Umbilical cord (tissue), 2 donors: ENCODE measurements around the gene ARHGEF7. TPM values are rescaled to one million over a fixed set of nuclear protein-coding genes. Genes with fewer than 3 reads are reported as not detected.
A peak's percentile ranks its signal among the peaks of the same experiment; 100 is the strongest.

Source experiments
- DNase-seq: peaks from one replicate; pipeline ENCODE4 v3.0.0-alpha.2; 2015; ENCODE audit warnings: low spot score
- total RNA-seq: library from RNA; depleted of rRNA; stranded (reverse); fragments of >200 nt; gene quantifications from one replicate; pipeline ENCODE4 v1.2.3, GENCODE V29; 2014; ENCODE audit warnings: low replicate concordance; ENCODE audit not compliant: insufficient read depth

The ARHGEF7 gene
- total RNA-seq, 1 donor from 2014 or later: 99.2 TPM

DNA sequence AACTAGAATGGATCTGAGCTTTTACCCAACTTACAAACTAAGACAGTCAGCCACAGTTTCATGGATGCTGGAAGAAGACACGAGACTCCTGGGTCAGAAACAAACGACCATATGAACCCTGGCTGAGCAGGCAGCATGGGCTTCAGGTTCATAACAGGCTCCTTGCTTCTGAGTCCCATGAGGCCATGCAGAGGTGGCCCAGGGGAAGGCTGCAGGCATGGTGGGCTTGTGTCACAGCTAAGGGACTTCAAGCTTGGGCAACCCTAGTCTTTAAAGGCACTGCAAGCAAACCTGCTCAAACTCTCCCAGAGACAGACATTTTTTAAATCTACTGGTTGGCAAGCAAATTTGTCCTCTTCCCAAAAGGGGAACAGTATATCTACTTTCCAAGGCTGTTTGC is 5.1 kb upstream of the ARHGEF7 start:
- no peak for DNase-seq

DNA sequence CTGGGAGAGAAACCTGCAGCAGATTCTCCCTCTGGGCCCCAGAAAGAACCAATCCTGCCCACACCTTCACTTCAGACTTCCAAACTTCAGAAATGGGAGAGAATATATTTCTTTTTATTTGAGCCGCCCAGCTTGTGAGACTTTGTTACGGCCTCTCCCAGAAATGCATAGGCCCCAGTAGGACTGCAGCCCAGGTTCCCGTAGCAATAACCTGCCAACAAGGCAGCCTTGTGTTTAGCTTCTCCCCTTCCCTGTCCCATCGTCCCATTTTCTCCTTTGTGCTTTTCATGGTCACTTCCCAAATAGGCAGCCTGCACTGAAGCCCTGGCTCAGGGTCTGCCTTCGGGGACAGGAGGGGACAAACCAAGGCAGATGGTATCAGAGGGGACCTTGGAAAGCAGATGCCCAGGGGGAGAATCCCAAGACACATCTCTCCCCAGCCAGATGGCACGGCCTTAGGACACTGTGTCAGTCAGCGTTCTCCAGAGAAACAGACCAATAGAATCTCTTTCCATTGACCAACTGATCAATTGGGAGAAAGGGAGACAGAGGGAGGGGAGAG is 3.7 kb upstream of the ARHGEF7 start:
- no peak for DNase-seq

DNA sequence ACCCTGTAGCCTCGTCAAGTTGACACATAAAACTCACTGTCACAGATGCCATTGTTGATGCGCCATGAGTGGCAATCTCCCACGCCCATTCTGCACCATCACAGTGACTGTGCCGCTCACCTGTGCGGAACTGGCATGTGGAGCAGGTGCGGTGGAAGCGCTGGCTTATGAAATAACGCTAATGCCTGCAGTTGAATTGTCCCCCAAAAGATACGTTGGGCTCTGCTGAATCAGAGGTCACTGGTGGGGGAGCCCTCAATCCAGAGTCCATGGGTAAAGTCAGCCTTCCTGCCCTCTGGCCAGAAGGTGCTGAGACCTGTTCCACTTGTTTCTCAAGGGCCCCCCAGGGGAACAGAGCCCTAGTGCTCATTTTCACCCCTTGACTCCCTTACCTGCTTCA is 2.9 kb upstream of the ARHGEF7 start:
- DNase-seq: no peak

DNA sequence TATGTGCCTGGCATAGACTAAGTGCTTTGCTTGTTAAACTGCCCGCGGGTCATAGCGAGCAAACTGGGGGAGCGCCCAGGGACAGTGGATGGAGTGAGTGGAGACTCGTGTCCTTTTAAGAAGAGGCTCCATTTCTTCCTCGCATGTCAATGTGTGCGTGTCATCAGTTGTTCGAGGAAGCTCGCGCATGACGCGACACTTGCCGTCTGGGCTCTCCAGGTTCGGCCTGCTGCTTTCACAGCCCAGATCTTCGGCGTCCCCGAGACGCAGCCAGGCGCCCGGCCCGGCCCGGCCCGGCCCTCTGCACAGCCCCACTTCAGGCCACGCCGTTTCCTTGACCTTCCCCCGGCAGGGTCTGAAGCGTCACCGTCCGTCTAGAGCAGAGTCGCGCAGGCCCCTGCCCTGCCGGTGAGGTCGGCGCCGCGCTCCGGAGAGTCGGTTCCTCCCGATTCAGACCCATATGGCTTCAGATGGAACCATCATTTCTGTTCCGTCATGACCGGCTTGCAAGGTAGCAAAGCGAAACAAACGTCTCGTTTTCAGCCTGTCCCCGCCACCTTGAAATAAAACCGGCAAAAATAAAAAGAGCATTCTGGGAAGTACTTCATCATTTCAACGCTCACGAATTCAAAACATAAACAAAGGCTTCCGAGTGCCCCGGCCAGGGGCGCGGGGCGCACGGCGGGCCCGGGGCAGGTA is 599 bp upstream of the ARHGEF7 start:
- DNase-seq: peak; percentile 45

DNA sequence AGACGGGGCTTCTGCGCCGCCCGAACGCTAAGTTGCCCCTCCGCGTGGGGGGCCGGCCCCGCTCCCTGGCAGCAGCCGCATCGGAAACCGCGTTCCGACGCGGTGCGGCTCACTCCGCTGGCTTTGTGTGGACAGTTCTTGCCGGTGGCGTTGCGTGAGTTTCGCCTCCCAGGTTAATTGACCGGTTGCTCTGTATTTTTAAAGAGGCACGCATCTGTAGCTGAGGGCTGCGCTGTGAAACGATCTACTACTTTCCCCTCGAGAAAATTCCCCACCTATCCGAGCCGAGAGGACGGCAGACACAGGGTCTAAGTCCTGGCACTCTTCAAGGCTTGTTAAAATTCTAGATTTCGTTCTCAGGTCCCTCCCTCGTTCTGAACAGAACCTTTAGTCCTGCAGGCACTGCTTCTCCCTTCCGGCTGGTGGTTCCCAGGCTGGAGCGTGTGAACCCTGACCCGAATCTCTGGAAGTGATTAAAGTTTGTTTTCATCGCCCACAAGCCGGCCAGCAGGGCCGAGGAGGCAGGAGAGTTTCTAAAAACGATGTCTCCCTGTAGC is 933 bp downstream of the ARHGEF7 start:
- DNase-seq: peak; percentile 53

DNA sequence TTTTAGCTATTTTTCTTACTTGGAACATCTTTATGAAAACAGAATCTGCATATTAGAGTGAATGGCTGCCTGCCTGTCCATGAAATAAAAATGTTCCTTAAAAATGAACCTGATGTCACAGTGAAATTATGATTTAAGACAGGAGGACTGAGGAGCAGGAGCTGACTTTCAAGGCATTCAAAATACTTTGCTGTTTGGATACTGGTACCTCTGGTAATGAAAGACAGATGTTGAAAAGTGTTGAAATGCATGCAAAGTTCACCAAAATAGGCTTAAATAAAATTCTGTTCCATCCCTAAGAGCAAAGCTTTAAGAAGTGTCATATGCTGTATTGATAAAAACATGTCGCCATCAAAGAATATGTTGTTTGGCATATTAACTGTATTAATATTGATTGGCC is 1.7 kb downstream of the ARHGEF7 start:
- DNase-seq: peak; percentile 30

DNA sequence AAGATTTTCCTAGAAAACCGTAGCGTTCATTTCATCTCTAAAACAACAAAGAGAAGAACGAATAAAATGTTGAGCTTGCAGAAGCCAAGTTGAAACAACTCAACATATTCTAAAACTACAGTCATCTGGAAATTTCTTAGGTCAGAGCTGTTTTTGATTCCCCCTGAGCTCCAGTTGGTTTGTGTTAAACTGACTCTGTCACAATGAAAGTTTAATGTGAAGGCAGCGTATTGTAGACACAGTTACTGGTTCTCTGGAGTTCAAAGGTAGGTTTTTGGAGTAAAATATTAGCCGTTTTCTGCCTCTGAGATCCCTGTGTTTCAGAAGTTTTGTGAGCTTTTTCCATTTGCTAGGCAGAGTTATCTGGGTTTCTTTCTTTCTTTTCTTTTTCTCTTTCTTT is 2.2 kb downstream of the ARHGEF7 start:
- DNase-seq: peak; percentile 26

DNA sequence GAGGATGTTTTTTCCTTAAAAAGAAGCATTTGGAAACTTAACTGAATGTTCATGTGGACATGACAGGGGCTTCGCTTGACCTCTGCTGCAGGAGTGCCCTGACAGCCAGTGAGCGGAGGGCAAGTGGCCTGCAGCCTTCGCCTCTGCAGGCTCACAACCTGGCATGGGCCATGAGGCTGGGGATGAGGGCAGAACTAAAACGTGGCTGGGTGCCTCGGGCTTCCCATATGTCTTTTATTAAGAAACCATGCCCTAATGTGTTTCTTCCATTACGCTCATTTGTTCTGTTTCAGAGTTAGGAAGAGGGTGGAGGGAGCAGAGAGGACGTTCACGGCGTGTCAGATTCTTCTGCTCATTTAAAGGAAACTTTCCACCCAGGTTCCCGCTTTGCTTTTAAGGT is 2.9 kb downstream of the ARHGEF7 start:
- no peak for DNase-seq

DNA sequence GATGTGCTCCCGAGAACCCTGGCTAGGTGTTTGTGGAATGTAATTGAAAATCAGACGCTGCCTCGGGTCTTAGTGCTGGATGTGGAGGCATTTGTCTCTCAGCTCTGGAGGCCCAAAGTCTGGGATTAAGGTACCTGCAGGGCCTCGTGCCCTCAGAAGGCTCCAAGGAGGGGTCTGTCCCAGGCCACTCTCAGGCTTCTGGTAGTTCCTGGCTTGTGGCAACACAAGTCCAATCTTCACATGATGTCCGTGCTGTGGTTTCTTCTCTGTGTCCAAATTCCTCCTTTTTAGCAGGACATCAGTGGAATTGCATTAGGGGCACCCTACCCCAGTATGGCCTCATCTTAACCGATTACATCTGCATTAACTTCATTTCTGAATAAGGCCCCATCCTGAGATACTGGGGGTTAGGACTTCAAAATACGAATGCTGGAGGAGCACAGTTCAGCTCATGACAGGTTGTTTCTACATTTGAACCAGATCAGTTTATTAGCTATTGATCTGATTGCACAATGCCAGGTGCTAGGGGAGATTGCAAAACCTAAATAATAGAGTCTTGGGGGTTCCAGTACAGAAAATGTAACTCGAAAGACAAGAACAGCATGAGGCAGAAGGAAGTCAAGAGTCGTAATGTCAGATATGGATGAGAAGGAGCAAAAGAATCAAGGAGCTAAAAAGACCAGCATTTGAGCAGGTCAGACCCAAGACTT is 3.9 kb downstream of the ARHGEF7 start:
- no peak for DNase-seq

DNA sequence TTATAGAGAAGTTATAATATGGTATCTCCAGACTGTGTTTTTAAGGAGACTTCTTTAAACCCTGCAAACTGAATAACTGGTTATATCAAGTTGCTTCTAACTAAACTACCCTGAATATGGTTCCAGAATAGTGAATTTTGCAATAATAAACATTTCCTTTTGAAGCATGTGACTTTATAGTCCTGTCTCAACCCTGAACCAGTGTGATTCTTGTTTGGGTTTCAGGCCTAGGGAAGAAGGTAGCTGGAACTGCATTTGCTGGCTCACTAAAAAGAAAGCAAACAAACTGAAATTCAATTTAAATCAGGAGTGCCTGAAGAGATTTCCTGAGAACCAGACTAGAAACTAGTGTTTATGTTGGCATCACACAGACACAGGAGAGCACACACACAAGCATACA is 4.9 kb downstream of the ARHGEF7 start:
- DNase-seq: no peak

DNA sequence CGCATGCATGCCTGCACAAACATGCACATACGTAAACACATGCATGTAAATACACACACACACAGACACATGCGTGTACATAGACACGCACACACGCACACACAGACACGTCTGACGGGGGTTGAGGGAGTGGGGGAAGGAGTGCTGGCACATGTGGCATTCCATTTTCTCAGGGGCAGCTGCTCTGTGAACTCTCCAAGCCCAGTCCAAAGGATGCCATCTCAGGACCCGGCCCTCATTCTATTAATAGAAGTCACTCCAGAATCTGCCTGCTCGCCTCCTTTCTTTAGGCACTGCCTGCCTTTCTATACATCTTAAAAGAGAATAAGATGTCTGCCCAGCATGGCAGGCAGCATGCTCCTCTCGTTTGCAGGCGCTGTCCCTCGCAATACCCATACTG is 5.3 kb downstream of the ARHGEF7 start:
- DNase-seq: no peak

DNA sequence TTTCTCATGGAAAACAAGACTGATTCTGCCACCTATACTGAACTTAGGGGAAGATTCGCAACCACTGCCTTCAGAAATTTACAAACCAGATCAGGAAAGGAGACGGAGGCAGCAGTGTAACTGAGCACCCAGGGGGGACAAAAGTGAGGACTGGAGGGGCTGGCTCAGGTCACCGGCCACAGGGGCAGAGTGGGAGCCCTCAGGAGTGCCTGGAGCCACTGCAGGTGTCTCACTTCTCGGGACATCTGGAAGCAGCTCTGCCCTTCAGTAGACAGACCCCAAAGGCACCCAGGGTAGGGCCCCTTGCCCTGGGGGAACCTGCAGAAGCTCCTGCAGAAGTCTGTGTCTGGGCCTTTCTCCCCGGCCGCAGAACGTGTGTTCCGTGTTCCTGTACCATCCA is 5.8 kb downstream of the ARHGEF7 start:
- no peak for DNase-seq

DNA sequence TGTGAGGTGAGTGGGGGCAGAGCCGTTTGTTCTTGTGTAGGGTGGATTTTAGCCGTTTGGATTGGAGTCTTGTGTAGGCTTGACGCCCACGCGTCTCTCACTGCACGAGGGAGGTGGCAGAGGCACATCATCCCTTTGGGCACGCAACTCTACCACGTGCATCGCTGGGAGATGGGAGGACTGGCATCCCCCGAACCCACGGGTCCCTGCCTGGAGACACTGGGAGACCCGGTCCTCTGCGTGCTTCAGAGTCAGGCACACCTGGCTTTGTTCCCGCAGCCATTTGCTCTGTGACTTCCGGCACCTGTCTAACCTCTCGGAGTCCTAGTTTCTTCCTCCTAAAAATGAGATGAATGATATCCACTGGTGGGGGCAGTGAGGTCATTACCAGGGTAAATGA is 6.4 kb downstream of the ARHGEF7 start:
- DNase-seq: no peak

DNA sequence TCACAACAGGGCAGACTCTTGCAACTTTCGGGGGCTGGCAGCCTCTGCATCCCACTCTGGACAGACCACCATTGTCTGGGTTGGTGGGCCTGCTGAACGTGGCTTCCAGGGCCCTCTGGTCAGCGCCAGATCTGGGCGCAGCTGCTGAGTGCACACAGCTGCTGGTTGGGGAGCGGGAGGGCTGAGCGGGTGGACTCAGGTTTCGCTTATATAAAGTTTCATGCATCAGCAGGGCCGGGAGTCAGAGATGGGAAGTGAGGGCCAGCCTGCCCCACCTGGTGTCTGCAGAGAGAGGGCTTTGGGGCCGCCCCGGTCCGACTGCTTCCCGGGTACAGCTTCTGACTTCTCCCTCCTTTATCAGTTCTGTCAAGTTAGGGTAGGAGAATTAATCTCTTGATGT is 6.9 kb downstream of the ARHGEF7 start:
- DNase-seq: no peak

DNA sequence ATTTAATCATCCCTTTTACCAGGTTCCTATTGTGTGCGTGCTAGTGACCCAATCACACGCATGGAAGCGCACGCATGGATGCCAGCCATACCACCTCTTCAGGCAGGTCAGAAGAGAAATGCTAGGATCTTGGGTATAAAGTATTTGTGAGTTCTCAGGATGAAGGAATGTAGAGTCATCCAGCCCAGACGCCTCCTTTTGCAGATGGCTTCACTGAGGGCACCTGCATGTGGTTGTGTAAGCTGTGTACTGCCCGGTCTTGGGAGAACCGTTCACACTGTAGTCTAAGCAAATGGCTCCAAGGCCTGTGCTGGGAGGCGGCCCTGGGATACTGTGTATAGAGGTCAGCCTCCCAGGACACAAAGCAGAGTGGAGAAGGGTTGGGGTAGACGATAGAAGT is 7.5 kb downstream of the ARHGEF7 start:
- DNase-seq: no peak

DNA sequence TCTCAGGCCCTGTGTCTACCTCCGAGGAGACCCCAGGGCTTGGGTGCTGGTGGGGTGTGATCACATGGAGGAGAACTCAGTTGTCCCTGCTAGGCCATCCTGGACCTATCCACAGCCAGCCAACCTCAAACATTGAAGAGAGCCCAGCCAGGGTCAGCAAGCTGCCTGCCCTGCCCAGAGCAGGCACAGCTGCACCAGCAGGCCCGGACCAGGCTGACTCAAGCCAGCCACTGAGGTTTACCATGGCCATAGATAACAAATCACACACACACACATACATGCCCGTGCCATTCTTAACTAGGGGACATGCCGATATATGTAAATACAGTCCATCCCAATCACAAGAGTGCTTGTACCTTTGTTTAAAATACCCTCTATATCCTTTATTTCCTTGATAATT is 8.1 kb downstream of the ARHGEF7 start:
- DNase-seq: no peak

DNA sequence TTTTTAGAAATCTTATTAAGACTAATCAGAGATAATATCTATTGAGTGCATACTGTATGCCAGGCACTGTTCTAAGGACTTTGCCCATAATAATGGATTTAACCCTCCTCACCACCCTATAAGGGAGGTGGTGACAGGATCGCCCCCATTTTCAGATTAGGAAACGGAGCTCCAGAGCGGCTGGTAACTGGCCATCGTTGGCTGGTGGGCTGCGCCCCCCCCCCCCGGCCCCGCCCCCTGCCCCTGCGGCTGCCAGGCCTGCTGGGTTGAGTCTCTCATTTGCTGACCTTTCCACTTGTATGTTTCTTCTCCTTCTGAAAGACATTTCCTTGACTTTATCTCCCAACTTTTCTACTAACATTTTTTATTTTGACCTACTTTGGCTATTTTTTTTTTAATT is 8.5 kb downstream of the ARHGEF7 start:
- no peak for DNase-seq

DNA sequence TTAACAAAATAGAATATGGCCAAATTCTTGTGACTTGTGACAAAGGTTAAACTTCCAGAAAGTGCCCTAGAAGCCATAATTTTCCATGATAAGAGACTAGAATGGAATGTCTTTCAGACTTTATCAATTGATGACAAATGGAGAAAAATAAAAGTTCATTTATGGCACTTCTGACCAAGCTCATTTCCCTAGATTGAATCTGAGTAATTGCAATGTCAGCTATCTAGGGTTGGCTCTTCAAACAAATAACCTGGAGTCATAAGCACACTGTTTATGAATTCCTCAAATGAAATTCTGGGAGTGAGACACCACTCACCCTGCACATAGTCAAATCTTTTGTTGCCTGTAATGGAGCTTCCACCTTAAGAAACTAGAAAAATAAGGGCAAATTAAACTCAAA is 11.4 kb downstream of the ARHGEF7 start:
- no peak for DNase-seq

DNA sequence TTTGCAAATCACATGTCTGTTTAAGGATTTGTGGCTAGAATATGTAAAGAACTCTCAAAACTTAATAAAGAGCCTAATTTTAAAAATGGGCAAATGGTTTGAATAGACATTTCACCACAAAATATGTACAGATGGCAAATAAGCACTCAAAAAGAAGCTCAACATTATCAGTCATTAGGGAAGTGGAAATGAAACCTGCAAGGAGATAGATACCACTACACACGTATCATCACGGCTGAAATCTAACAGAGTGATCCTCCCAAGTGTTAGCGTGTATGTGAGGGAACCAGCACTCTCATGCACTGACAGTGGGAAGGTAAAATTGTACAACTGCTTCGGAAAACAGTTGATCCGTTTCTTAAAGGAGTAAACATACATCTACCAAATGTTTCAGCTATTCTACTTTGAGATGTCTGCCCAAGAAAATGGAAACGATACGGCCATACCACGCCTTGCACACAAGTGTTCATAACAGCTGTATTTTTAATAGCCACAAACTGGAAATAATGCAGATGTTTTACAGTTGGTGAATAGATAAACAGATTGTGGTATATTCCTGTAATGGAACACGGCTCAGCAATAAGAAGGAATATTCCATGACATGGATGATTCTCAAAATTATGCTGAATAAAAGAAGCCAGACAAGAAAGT is 14.5 kb downstream of the ARHGEF7 start:
- no peak for DNase-seq

DNA sequence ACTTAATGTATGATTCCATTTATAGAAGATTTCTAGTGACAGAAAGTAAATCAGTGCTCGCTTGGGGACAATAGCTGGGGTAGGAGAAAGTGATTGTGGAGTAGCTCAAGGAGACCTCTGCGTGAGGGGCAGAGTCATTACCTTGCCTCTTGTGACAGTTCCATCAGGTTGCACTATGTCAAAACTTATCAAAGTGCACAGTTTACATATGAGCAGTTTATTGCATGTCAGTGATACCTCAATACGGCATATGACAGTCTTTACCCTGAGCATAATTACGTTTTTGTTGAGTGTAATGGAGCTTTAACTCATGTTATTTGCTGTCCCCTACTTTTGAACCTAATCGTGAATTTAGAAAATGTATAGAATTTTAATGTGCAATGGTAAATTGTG is 15.0 kb downstream of the ARHGEF7 start:
- no peak for DNase-seq

DNA sequence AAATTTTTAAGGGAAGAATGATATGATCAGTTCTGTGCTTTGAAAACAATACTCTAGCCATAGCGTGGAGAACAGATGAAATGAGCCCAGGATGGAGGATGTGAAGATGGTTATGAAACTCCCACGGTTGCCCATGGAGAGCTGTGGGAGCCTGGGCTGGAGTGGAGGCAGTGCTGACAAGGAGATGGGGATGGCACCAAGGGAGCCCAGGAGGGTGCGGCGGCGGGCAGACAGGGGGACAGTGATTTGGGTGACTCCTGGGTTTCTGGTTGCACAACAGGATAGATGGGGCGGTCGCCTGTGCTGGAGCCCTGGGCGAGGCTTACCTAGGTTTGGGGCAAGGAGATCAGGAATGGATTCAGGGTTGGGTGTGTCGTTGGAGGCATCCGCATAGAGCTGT is 15.9 kb downstream of the ARHGEF7 start:
- DNase-seq: no peak

DNA sequence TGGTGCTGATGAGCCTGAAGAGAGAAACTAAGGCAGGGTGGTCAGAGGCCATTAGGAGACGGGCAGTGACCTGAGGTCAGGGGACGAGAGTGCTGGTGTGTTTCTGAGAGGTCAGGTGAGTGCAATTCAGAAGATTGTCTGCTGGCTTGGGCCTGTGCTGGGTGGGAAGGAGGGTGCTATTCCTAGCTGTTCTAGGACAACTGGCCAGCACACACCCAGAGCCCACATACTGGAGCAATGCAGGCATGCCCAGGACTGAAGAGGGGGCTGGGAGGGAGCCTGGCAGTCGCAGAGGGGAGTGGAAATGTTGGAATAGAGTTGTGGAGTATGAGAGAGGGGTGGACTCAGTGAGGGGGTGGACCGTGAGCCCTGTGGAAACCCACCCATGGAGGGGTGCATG is 16.5 kb downstream of the ARHGEF7 start:
- no peak for DNase-seq
